Measurements from ENCODE around the gene KIF20A. TPM values are rescaled to one million over a fixed set of nuclear protein-coding genes. Genes with fewer than 3 reads are reported as not detected.

The KIF20A gene
- total RNA-seq, 4 donors from 2014 or later, result 5.7 to 22.7 (median 17.8) TPM

- Histone ChIP-seq H3K4me1 (peaks cover 0 to 15% (median 5%) of the 10 kb centered on the region in 3 donors), H3K4me3 (no peak overlapping the region), H3K36me3 (no peaks in the 10 kb centered on the region), H3K27ac (no peak overlapping the region), H3K9me3 (peaks cover 0 to 13% (median 4%) of the 10 kb centered on the region in 3 donors), H3K27me3 (no peaks in the 10 kb centered on the region)
- no peak for TF ChIP-seq POLR2A (IDR thresholded peaks at IDR 0.05)
- TF ChIP-seq, protein P1, sequence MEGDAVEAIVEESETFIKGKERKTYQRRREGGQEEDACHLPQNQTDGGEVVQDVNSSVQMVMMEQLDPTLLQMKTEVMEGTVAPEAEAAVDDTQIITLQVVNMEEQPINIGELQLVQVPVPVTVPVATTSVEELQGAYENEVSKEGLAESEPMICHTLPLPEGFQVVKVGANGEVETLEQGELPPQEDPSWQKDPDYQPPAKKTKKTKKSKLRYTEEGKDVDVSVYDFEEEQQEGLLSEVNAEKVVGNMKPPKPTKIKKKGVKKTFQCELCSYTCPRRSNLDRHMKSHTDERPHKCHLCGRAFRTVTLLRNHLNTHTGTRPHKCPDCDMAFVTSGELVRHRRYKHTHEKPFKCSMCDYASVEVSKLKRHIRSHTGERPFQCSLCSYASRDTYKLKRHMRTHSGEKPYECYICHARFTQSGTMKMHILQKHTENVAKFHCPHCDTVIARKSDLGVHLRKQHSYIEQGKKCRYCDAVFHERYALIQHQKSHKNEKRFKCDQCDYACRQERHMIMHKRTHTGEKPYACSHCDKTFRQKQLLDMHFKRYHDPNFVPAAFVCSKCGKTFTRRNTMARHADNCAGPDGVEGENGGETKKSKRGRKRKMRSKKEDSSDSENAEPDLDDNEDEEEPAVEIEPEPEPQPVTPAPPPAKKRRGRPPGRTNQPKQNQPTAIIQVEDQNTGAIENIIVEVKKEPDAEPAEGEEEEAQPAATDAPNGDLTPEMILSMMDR (IDR thresholded peaks at IDR 0.05), result no peak
- no peak for DNase-seq
- intact Hi-C loops (cut with DNase I), result loop anchor here (10.0 kb wide), 1 partner anchor 165 kb away; no protein-coding TSS in a partner anchor
- 66 to 73% methylated on average over 2 to 6 of the region's 6 CpGs for WGBS, 2 donors
Observed at GRCh38 chr5:138229387-138229786, 50.5 kb downstream of the KIF20A start.

GRCh38 chr5:138230261-138230660 is 51.3 kb downstream of the KIF20A start:
- no peak for TF ChIP-seq POLR2A (IDR thresholded peaks at IDR 0.05)
- TF ChIP-seq, protein P1 (IDR thresholded peaks at IDR 0.05), result no peak
- H3K4me3 ChIP-seq, result no peak overlapping the region
- H3K4me1 ChIP-seq, result peaks cover 0 to 15% (median 5%) of the 10 kb centered on the region in 3 donors
- intact Hi-C loops (cut with DNase I), result no loop called here
- H3K9me3 ChIP-seq, result peaks cover 0 to 13% (median 4%) of the 10 kb centered on the region in 3 donors
- no peaks in the 10 kb centered on the region for H3K27me3 ChIP-seq
- no peak overlapping the region for H3K27ac ChIP-seq
- no peaks in the 10 kb centered on the region for H3K36me3 ChIP-seq
- DNase-seq, result no peak

DNA sequence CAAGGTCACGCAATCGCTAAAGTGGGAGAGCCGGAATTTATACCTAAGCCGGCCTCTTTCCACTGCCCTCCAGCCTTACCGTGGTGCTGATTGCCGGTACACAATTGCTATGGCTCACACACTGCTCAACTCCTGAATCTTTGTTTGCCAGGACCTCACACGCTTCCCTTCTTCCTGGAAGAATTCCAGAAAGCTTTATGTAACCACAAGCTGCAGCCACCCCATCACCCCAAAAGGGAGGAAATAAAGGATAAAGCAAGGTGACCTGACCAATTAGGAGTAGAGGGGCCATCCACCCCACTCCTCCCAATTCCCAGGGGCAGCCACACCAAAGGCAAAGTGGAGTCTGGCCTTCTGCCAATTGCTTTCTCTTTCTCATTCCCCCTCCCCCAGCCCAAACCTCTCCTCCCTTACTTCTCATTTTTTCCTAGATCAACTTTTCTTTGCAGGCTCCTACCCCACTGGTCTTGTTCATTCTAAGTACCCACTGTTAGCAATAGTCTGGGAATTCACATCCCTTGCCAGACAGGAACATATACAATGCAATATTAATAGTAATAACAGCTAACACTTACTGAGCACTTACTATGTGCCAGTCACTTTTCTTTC is 52.2 kb downstream of the KIF20A start:
- Histone ChIP-seq H3K27ac (no peak overlapping the region), H3K27me3 (no peaks in the 10 kb centered on the region), H3K4me3 (no peak overlapping the region), H3K36me3 (no peaks in the 10 kb centered on the region), H3K4me1 (peaks cover 0 to 15% (median 5%) of the 10 kb centered on the region in 3 donors), H3K9me3 (peaks cover 0 to 8% (median 4%) of the 10 kb centered on the region in 3 donors)
- TF ChIP-seq, protein P1 (IDR thresholded peaks at IDR 0.05), result no peak
- no peak for TF ChIP-seq POLR2A (IDR thresholded peaks at IDR 0.05)
- intact Hi-C loops (cut with DNase I), result no loop called here
- DNase-seq, result no peak
- 32 to 41% methylated on average over 7 of the region's 7 CpGs for WGBS, 2 donors

DNA sequence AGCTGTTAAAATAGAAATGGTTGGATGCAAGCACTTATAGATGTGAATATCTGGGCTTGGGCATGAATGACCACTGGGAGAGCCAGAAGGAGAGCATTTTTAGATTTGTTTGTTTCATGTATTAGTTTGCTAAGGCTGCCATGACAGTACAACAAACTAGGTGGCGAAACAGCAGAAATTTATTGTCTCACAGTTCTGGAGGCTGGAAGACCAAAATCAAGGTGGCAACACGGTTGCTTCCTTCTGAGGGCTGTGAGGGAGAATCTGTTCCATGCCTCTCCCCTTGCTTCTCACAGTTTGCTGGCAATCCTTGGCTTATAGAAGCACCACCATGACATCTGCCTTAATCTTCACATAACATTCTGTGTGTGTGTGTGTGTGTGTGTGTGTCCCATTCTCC is 54.4 kb downstream of the KIF20A start:
- no peak overlapping the region for H3K27ac ChIP-seq
- peaks cover 0 to 15% (median 5%) of the 10 kb centered on the region in 3 donors for H3K4me1 ChIP-seq
- no peaks in the 10 kb centered on the region for H3K36me3 ChIP-seq
- intact Hi-C loops (cut with DNase I), result no loop called here
- no peak for DNase-seq
- H3K4me3 ChIP-seq, result no peak overlapping the region
- WGBS, 2 donors, result 68 to 72% methylated on average over 2 of the region's 2 CpGs
- TF ChIP-seq, protein P1 (IDR thresholded peaks at IDR 0.05), result no peak
- no peak for TF ChIP-seq POLR2A (IDR thresholded peaks at IDR 0.05)
- H3K27me3 ChIP-seq, result peaks cover 0 to 9% (median 0%) of the 10 kb centered on the region in 4 donors
- no peaks in the 10 kb centered on the region for H3K9me3 ChIP-seq

GRCh38 chr5:138234651-138235050 is 55.7 kb downstream of the KIF20A start:
- H3K4me3 ChIP-seq, result no peak overlapping the region
- no peaks in the 10 kb centered on the region for H3K9me3 ChIP-seq
- intact Hi-C loops (cut with DNase I), result no loop called here
- H3K36me3 ChIP-seq, result no peaks in the 10 kb centered on the region
- WGBS, 2 donors, result 78 to 83% methylated on average over 2 of the region's 2 CpGs
- H3K27me3 ChIP-seq, result peaks cover 0 to 21% (median 0%) of the 10 kb centered on the region in 4 donors
- no peak overlapping the region for H3K27ac ChIP-seq
- peaks cover 0 to 15% (median 5%) of the 10 kb centered on the region in 3 donors for H3K4me1 ChIP-seq
- TF ChIP-seq POLR2A (IDR thresholded peaks at IDR 0.05), result no peak
- TF ChIP-seq, protein P1 (IDR thresholded peaks at IDR 0.05), result no peak
- no peak for DNase-seq

Other genes with a start within 250 kb of the KIF20A start
- gene FAM13B, start 146.0 kb upstream of the KIF20A start, total RNA-seq, result 10 to 100 TPM; 12.2 to 46.0 (median 13.9) TPM
- gene WNT8A, start 95.1 kb upstream of the KIF20A start, total RNA-seq, result not detected
- gene NME5, start 39.7 kb upstream of the KIF20A start, total RNA-seq, result 1 to 10 TPM in 1 of 4 donors, under 1 TPM in 2, not detected in 1; 0.38 to 3.0 (median 0.61) TPM
- 10 to 100 TPM; 27.9 to 39.9 (median 32.6) TPM for gene BRD8, start 482 bp upstream of the KIF20A start, total RNA-seq
- gene CDC23, start 34.2 kb downstream of the KIF20A start, total RNA-seq, result 10 to 100 TPM; 10.4 to 25.8 (median 20.5) TPM
- gene GFRA3, start 95.5 kb downstream of the KIF20A start, total RNA-seq, result under 1 TPM in 2 of 4 donors, not detected in 2; 0.35 to 0.41 TPM
- 1 to 10 TPM in 3 of 4 donors, under 1 TPM in 1; 0.80 to 3.1 (median 1.8) TPM for gene CDC25C, start 152.7 kb downstream of the KIF20A start, total RNA-seq
- gene FAM53C, start 159.2 kb downstream of the KIF20A start, total RNA-seq, result 10 to 100 TPM; 12.1 to 14.2 (median 13.4) TPM
- gene KDM3B, start 173.6 kb downstream of the KIF20A start, total RNA-seq, result 10 to 100 TPM; 34.5 to 53.8 (median 36.2) TPM